Spleen (tissue), 11 donors: ENCODE results near the gene MAP4K3. TPM values are rescaled to one million over a fixed set of nuclear protein-coding genes. Genes with fewer than 3 reads are reported as not detected.

ENCODE experiments used
- DNase-seq: peaks from one replicate; pipeline ENCODE4 v3.0.0-alpha.2; 2020
- H3K27ac ChIP-seq, 8 donors: fragments of 200-600 bp; sonication (generic) in 7 of 8; 1 replicate in 4 of 8; 2 replicates in 4 of 8; pipeline versions ENCODE4 v1.5.0 to v1.8.0; 2016 to 2021; ENCODE audit warnings: inconsistent platforms in 4 of 8, mild to moderate bottlenecking in 4 of 8, moderate library complexity in 1 of 8
- H3K27me3 ChIP-seq, 7 donors: fragments of 200-600 bp; sonication (generic) in 6 of 7; replicated peaks in 1 of 7; 1 replicate in 4 of 7; 2 replicates in 3 of 7; pipeline versions ENCODE4 v1.5.0 to v1.8.0; 2016 to 2021; ENCODE audit warnings: inconsistent platforms in 3 of 7, mild to moderate bottlenecking in 1 of 7
- H3K36me3 ChIP-seq, 6 donors: fragments of 200-600 bp; sonication (generic) in 5 of 6; 1 replicate in 4 of 6; 2 replicates in 2 of 6; pipeline versions ENCODE4 v1.5.0 to v1.8.0; 2016 to 2021; ENCODE audit warnings: inconsistent platforms in 2 of 6
- H3K4me1 ChIP-seq, 6 donors: fragments of 200-600 bp; sonication (generic) in 5 of 6; 1 replicate in 3 of 6; 2 replicates in 3 of 6; pipeline versions ENCODE4 v1.5.0 to v1.8.0; 2016 to 2021; ENCODE audit warnings: inconsistent platforms in 3 of 6
- H3K4me3 ChIP-seq, 8 donors: fragments of 200-600 bp; sonication (generic) in 7 of 8; 1 replicate in 4 of 8; 2 replicates in 4 of 8; pipeline versions ENCODE4 v1.5.0 to v1.8.0; 2016 to 2021; ENCODE audit warnings: inconsistent platforms in 4 of 8, mild to moderate bottlenecking in 4 of 8, moderate library complexity in 2 of 8
- H3K9me3 ChIP-seq, 8 donors: fragments of 200-600 bp; sonication (generic) in 7 of 8; 1 replicate in 4 of 8; 2 replicates in 4 of 8; pipeline versions ENCODE4 v1.5.0 to v1.8.0; 2016 to 2021; ENCODE audit warnings: inconsistent platforms in 4 of 8
- POLR2A ChIP-seq, 3 donors: fragments of 450-650 bp; IDR thresholded peaks; one replicate each; pipeline ENCODE4 v1.5.1; 2017; ENCODE audit warnings: antibody characterized with exemption in 3 of 3, mild to moderate bottlenecking in 1 of 3
- POLR2AphosphoS5 ChIP-seq, 3 donors: sonication (generic); formaldehyde crosslinking; IDR thresholded peaks; one replicate each; pipeline ENCODE4 v1.5.1; 2017; ENCODE audit warnings: antibody characterized with exemption in 3 of 3
- whole genome bisulfite sequencing, 5 donors: extraction: QIAGEN DNeasy Blood & Tissue Kit in 3 of 5; methylation state at CpG; one replicate each; pipeline versions ENCODE4 v1.1.5 to v1.1.7; 2013 to 2018; 5-methylcytosine and 5-hydroxymethylcytosine counted together
- intact Hi-C: fragments of 100-400 bp; cut with DNase I; formaldehyde crosslinking; loops from one replicate; pipeline ENCODE4 v1.15.0; 2023; ENCODE audit warnings: low total_unique reads
- polyA plus RNA-seq, 3 donors: library from polyadenylated mRNA; stranded (reverse); fragments of 200-250 nt; gene quantifications; one replicate each; pipeline ENCODE4 v1.2.1, GENCODE V29; 2013
- total RNA-seq, 7 donors: library from RNA; depleted of rRNA in 3 of 7; stranded (reverse); fragments of >200 nt in 3 of 7; fragmentation: NEBNext Ultra II Directional in 4 of 7; extraction: Animal tissue kit (Norgen Biotek cat#: 25700) in 4 of 7; gene quantifications; one replicate each; pipeline versions ENCODE4 v1.1.0 to v1.2.1, GENCODE V29; 2016 to 2021
- TF ChIP-seq, protein P1 (sequence below), 11 experiments: fragments of 200-600 bp in 7 of 11; fragments of 450-650 bp in 4 of 11; sonication (generic) in 4 of 11; IDR thresholded peaks in 8 of 11; conservative IDR thresholded peaks in 3 of 11; 1 replicate in 7 of 11; 2 replicates in 4 of 11; pipeline versions ENCODE4 v1.4.0 to v1.8.0; 2016 to 2021; ENCODE audit warnings: antibody characterized with exemption in 11 of 11, inconsistent platforms in 4 of 11, mild to moderate bottlenecking in 1 of 11
- donor health status: healthy with polysubstance abuse.
- donor health status: DM: no; HTN: no; CAD: no; lungs with moderate emphysema.
- donor health status: DM: no; HTN: no; CAD: no.
- donor health status: Bipolar disorder and iron deficiency.
- donor health status: healthy.
- donor health status: DM: no; HTN: no; CAD: no.
- donor health status: DM: yes; HTN: yes; CAD: no.

Gene MAP4K3
- total and polyA plus RNA-seq, 10 donors = 5.8 to 49.5 (median 32.6) TPM

DNA sequence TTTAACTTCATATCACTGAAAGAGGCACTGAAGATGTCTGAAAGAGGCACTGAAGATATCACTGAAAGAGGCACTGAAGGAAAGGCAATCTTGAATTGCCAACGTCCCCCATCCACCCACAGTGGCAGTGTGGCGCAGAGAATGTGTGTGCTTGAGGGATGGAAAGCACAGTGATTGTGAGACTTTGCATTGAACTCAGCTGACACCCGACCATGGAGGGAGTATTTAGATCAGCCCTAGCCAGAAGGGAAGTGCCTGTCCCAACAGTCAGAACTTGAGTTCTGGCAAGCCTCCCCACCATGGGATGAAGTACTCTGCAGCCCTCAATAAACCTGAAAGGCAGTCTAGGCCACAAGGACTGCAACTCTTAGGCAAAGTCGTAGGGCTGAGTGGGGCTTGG, 33.8 kb downstream of the MAP4K3 start:
- intact Hi-C loops = no loop called here
- peak overlapping the region in 4 of 8 donors; percentile 1 to 47 (median 18) for H3K27ac ChIP-seq
- DNase-seq = no peak
- H3K4me3 ChIP-seq = no peak overlapping the region
- peaks cover 7 to 74% (median 37%) of the 10 kb centered on the region in 6 donors for H3K4me1 ChIP-seq
- no peaks in the 10 kb centered on the region for H3K9me3 ChIP-seq
- no peaks in the 10 kb centered on the region for H3K36me3 ChIP-seq
- no peaks in the 10 kb centered on the region for H3K27me3 ChIP-seq
- WGBS, 5 donors = 55 to 68% (median 66%) methylated on average over 4 of the region's 4 CpGs
- TF ChIP-seq, protein P1, sequence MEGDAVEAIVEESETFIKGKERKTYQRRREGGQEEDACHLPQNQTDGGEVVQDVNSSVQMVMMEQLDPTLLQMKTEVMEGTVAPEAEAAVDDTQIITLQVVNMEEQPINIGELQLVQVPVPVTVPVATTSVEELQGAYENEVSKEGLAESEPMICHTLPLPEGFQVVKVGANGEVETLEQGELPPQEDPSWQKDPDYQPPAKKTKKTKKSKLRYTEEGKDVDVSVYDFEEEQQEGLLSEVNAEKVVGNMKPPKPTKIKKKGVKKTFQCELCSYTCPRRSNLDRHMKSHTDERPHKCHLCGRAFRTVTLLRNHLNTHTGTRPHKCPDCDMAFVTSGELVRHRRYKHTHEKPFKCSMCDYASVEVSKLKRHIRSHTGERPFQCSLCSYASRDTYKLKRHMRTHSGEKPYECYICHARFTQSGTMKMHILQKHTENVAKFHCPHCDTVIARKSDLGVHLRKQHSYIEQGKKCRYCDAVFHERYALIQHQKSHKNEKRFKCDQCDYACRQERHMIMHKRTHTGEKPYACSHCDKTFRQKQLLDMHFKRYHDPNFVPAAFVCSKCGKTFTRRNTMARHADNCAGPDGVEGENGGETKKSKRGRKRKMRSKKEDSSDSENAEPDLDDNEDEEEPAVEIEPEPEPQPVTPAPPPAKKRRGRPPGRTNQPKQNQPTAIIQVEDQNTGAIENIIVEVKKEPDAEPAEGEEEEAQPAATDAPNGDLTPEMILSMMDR (IDR thresholded peaks at IDR 0.05 in 8 of 11, conservative IDR thresholded peaks at IDR 0.05 in 3 of 11) = no peak
- no peak for TF ChIP-seq POLR2A (IDR thresholded peaks at IDR 0.05)
- no peak for TF ChIP-seq POLR2AphosphoS5 (IDR thresholded peaks at IDR 0.05)

DNA sequence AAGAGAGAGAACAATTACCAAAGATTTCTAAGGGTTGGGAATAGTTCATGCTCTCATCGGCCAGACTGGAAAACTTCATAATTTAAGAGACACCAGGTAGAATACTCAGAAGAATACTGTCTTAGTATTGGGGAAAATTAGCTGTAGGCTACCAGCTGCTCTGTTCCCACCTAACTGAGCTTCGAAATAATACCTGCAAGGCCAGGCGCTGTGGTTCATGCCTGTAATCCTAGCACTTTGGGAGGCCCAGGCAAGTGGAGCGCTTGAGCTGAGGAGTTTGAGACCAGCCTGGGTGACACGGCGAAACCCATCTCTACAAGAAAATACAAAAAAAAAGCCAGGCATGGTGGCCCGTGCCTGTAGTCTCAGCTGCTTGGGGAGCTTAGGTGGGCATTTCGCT, 35.8 kb downstream of the MAP4K3 start:
- no peak for DNase-seq
- Histone ChIP-seq H3K36me3 (no peaks in the 10 kb centered on the region), H3K4me1 (peaks cover 4 to 54% (median 23%) of the 10 kb centered on the region in 6 donors), H3K4me3 (no peak overlapping the region), H3K27me3 (no peaks in the 10 kb centered on the region), H3K9me3 (no peaks in the 10 kb centered on the region), H3K27ac (no peak overlapping the region)
- no peak for TF ChIP-seq POLR2A (IDR thresholded peaks at IDR 0.05)
- no peak for TF ChIP-seq POLR2AphosphoS5 (IDR thresholded peaks at IDR 0.05)
- TF ChIP-seq, protein P1 (IDR thresholded peaks at IDR 0.05 in 8 of 11, conservative IDR thresholded peaks at IDR 0.05 in 3 of 11) = no peak
- intact Hi-C loops = no loop called here
- 89 to 97% (median 94%) methylated on average over 8 of the region's 8 CpGs for WGBS, 5 donors

DNA sequence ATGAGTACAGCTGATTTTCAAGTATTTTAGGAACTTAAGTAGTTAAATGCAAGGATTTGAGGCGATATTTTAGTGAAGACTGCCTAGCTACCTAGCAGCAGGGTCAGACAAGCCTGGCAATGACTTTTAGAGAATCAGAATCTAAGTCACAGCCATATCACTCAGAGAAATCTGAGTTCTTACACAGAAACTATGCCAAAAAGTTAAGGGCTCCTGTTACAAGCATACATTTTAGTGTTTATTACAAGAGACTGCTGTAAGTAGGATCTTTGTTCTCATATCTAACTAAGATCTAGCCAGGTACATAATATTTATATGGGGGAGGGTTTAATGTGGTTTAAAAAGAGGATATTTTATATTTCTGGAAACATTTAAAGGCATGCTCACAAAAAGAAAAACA, 37.5 kb downstream of the MAP4K3 start:
- Histone ChIP-seq H3K36me3 (no peaks in the 10 kb centered on the region), H3K4me3 (no peak overlapping the region), H3K4me1 (peaks cover 7 to 51% (median 25%) of the 10 kb centered on the region in 6 donors), H3K27ac (no peak overlapping the region), H3K27me3 (no peaks in the 10 kb centered on the region), H3K9me3 (no peaks in the 10 kb centered on the region)
- DNase-seq = no peak
- no peak for TF ChIP-seq POLR2AphosphoS5 (IDR thresholded peaks at IDR 0.05)
- TF ChIP-seq POLR2A (IDR thresholded peaks at IDR 0.05) = no peak
- TF ChIP-seq, protein P1 (IDR thresholded peaks at IDR 0.05 in 8 of 11, conservative IDR thresholded peaks at IDR 0.05 in 3 of 11) = no peak
- intact Hi-C loops = no loop called here
- 67 to 87% (median 81%) methylated on average over 1 of the region's 1 CpG for WGBS, 5 donors

DNA sequence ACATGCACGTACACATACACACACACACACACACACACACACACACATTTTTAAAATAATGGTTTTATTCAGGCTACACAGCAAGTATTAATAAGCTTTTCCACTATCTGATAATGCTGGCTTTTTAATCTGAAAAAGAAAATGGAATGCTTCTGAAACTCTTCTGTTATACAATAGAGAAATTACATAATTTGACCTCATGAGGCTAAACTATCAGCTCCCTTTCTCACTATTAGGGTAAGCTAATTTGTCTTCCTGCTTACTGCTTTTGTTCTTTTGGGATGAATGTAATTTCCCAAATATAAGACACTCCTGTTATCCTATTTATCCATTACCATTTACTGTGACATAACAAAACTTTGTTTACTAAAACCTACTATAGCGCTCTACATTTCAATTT, 41.8 kb downstream of the MAP4K3 start:
- H3K4me1 ChIP-seq = peaks cover 5 to 19% (median 10%) of the 10 kb centered on the region in 6 donors
- no peaks in the 10 kb centered on the region for H3K9me3 ChIP-seq
- H3K27me3 ChIP-seq = no peaks in the 10 kb centered on the region
- DNase-seq = no peak
- no peak overlapping the region for H3K4me3 ChIP-seq
- intact Hi-C loops = no loop called here
- H3K27ac ChIP-seq = no peak overlapping the region
- TF ChIP-seq POLR2A (IDR thresholded peaks at IDR 0.05) = no peak
- no peak for TF ChIP-seq POLR2AphosphoS5 (IDR thresholded peaks at IDR 0.05)
- TF ChIP-seq, protein P1 (IDR thresholded peaks at IDR 0.05 in 8 of 11, conservative IDR thresholded peaks at IDR 0.05 in 3 of 11) = no peak
- WGBS, 5 donors = 88 to 99% (median 97%) methylated on average over 2 of the region's 2 CpGs
- H3K36me3 ChIP-seq = no peaks in the 10 kb centered on the region
